Stimulated activated CD4-positive, alpha-beta T cell treated with anti-CD3 and anti-CD28 coated beads, Interleukin-4, amount 100 ng/mL, for 24 hours (primary cell): ENCODE measurements around the gene KRTAP10-7.
"Not testable (repeated sequence)": the region's sequence is repeated elsewhere in the genome, so short reads cannot be mapped to it uniquely, and the experiment has no call there.

Source experiments
- DNase-seq: peaks from one replicate; pipeline ENCODE4 v3.0.0-alpha.2; 2020

KRTAP10-7 gene

GRCh38 chr21:44612669-44613229 is 12.4 kb downstream of the KRTAP10-7 start:
- no peak for DNase-seq

- no peak for DNase-seq
These were observed 13.2 kb downstream of the KRTAP10-7 start for GRCh38 chr21:44613386-44614155.

GRCh38 chr21:44614161-44614631 is 13.8 kb downstream of the KRTAP10-7 start:
- DNase-seq: no peak

GRCh38 chr21:44614961-44615391 is 14.6 kb downstream of the KRTAP10-7 start:
- DNase-seq: no peak

- DNase-seq: no peak
These were observed 15.1 kb downstream of the KRTAP10-7 start for GRCh38 chr21:44615466-44615865.

- DNase-seq: no peak
These were observed 15.7 kb downstream of the KRTAP10-7 start for GRCh38 chr21:44615911-44616590.

- no peak for DNase-seq
These were observed 16.2 kb downstream of the KRTAP10-7 start for GRCh38 chr21:44616591-44616926.

- DNase-seq: no peak
These were observed 16.7 kb downstream of the KRTAP10-7 start for GRCh38 chr21:44617071-44617501.

- DNase-seq: no peak
These were observed 18.1 kb downstream of the KRTAP10-7 start for GRCh38 chr21:44618504-44618903.

GRCh38 chr21:44618909-44619308 is 18.5 kb downstream of the KRTAP10-7 start:
- DNase-seq: peak; percentile 67

GRCh38 chr21:44619886-44620285 is 19.5 kb downstream of the KRTAP10-7 start:
- DNase-seq: no peak

GRCh38 chr21:44623575-44623974 is 23.2 kb downstream of the KRTAP10-7 start:
- DNase-seq: no peak

- no peak for DNase-seq
These were observed 25.4 kb downstream of the KRTAP10-7 start for GRCh38 chr21:44625756-44626155.

GRCh38 chr21:44626262-44626661 is 25.9 kb downstream of the KRTAP10-7 start:
- no peak for DNase-seq

GRCh38 chr21:44626673-44627143 is 26.3 kb downstream of the KRTAP10-7 start, which contains the start of gene KRTAP10-9:
Gene KRTAP10-9 (plus strand): TSS chr21:44627093. CDS start chr21:44627172, 79 bp downstream.
- DNase-seq: no peak

GRCh38 chr21:44627181-44627822 is 26.9 kb downstream of the KRTAP10-7 start:
- DNase-seq: not testable (repeated sequence)

GRCh38 chr21:44627831-44628233 is 27.4 kb downstream of the KRTAP10-7 start:
- not testable (repeated sequence) for DNase-seq

GRCh38 chr21:44628707-44629391 is 28.5 kb downstream of the KRTAP10-7 start:
- no peak for DNase-seq

GRCh38 chr21:44630440-44630839 is 30.0 kb downstream of the KRTAP10-7 start:
- DNase-seq: no peak

- DNase-seq: no peak
These were observed 31.7 kb downstream of the KRTAP10-7 start for GRCh38 chr21:44632067-44632466.

- DNase-seq: no peak
These were observed 36.0 kb downstream of the KRTAP10-7 start for GRCh38 chr21:44636209-44637017.
